Vagina (tissue), 2 donors: Measurements from ENCODE around the gene PHOSPHO1. TPM values are rescaled to one million over a fixed set of nuclear protein-coding genes. Genes with fewer than 3 reads are reported as not detected.

ENCODE experiments used
- DNase-seq, 2 donors: peaks; one replicate each; pipeline ENCODE4 v3.0.0-alpha.2; 2017; ENCODE audit errors: extremely low spot score in 2 of 2
- H3K27ac ChIP-seq: fragments of 200-600 bp; sonication (generic); one replicate; pipeline ENCODE4 v1.5.1; 2019
- H3K27me3 ChIP-seq: fragments of 200-600 bp; sonication (generic); one replicate; pipeline ENCODE4 v1.5.1; 2019
- H3K36me3 ChIP-seq, 2 donors: fragments of 200-600 bp; sonication (generic); one replicate each; pipeline ENCODE4 v1.5.1; 2017 to 2019
- H3K4me1 ChIP-seq: fragments of 200-600 bp; sonication (generic); one replicate; pipeline ENCODE4 v1.5.1; 2019
- H3K4me3 ChIP-seq, 2 donors: fragments of 200-600 bp; sonication (generic); 1 replicate in 1 of 2; 2 replicates in 1 of 2; pipeline ENCODE4 v1.5.1; 2016 to 2019
- H3K9me3 ChIP-seq: fragments of 200-600 bp; sonication (generic); one replicate; pipeline ENCODE4 v1.5.1; 2019
- POLR2A ChIP-seq, 2 donors: fragments of 450-650 bp; IDR thresholded peaks; one replicate each; pipeline ENCODE4 v1.6.1; 2017; ENCODE audit warnings: antibody characterized with exemption in 2 of 2, mild to moderate bottlenecking in 2 of 2, moderate library complexity in 2 of 2
- POLR2AphosphoS5 ChIP-seq, 2 donors: sonication (generic); formaldehyde crosslinking; IDR thresholded peaks; one replicate each; pipeline ENCODE4 v1.9.0; 2017; ENCODE audit warnings: antibody characterized with exemption in 2 of 2, mild to moderate bottlenecking in 2 of 2, low read depth in 1 of 2; ENCODE audit not compliant: insufficient read depth in 1 of 2
- intact Hi-C: fragments of 100-400 bp; cut with DNase I; formaldehyde crosslinking; loops from one replicate; pipeline ENCODE4 v1.15.1; 2023
- total RNA-seq: library from RNA; depleted of rRNA; stranded (reverse); fragments of >200 nt; gene quantifications from one replicate; pipeline ENCODE4 v1.2.3, GENCODE V29; 2016
- TF ChIP-seq, protein P1 (sequence below), 3 experiments: fragments of 450-650 bp in 2 of 3; fragments of 200-600 bp in 1 of 3; sonication (generic) in 1 of 3; IDR thresholded peaks; one replicate each; pipeline ENCODE4 v1.5.1; 2017 to 2019; ENCODE audit warnings: antibody characterized with exemption in 3 of 3, mild to moderate bottlenecking in 2 of 3, moderate library complexity in 2 of 3

Gene PHOSPHO1
- total RNA-seq, 1 donor from 2014 or later: not detected

GRCh38 chr17:49242813-49243212 lies 12.2 kb upstream of the PHOSPHO1 start:
- Histone ChIP-seq H3K4me1 (no peaks in the 10 kb centered on the region), H3K27ac (no peak overlapping the region), H3K4me3 (no peak overlapping the region), H3K36me3 (no peaks in the 10 kb centered on the region), H3K9me3 (no peaks in the 10 kb centered on the region), H3K27me3 (no peaks in the 10 kb centered on the region)
- TF ChIP-seq, protein P1, sequence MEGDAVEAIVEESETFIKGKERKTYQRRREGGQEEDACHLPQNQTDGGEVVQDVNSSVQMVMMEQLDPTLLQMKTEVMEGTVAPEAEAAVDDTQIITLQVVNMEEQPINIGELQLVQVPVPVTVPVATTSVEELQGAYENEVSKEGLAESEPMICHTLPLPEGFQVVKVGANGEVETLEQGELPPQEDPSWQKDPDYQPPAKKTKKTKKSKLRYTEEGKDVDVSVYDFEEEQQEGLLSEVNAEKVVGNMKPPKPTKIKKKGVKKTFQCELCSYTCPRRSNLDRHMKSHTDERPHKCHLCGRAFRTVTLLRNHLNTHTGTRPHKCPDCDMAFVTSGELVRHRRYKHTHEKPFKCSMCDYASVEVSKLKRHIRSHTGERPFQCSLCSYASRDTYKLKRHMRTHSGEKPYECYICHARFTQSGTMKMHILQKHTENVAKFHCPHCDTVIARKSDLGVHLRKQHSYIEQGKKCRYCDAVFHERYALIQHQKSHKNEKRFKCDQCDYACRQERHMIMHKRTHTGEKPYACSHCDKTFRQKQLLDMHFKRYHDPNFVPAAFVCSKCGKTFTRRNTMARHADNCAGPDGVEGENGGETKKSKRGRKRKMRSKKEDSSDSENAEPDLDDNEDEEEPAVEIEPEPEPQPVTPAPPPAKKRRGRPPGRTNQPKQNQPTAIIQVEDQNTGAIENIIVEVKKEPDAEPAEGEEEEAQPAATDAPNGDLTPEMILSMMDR (IDR thresholded peaks at IDR 0.05): no peak
- TF ChIP-seq POLR2AphosphoS5 (IDR thresholded peaks at IDR 0.05; ENCODE audit: insufficient read depth in 1 of 2, low read depth in 1 of 2): no peak
- no peak for TF ChIP-seq POLR2A (IDR thresholded peaks at IDR 0.05)
- intact Hi-C loops: no loop called here
- no peak for DNase-seq

DNA sequence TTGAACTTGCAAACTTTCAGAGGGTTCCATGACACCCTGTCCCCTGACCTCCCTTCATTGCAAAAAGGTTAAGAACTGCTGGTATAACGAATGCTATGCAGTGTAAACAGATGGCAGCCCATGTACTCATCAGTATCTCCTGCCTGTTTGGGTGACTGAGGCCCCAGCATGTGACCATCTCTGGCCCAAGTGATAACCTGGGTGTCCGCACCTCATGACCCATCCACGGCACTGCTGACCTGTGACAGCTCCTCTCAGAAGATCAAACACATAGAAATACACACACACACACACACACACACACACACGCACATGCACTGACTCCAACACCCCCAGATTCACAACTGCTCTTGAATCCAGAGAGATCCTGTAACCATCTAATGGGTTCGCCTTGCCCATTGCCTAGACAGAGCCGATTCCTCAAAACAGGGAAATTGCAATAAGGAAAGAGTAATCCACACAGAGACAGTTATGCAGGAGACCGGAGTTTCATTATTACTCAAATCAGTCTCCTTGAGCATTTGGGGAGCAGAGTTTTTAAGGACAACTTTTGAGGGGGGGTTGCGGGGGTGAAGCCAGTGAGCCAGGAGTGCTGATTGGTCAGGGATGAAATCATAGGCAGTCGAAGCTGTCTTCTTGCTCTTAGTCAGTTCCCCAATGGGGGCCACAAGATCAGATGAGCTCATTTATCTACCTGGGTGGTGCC lies 11.3 kb upstream of the PHOSPHO1 start:
- Histone ChIP-seq H3K9me3 (no peaks in the 10 kb centered on the region), H3K27ac (no peak overlapping the region), H3K4me3 (no peak overlapping the region), H3K36me3 (no peaks in the 10 kb centered on the region), H3K27me3 (no peaks in the 10 kb centered on the region), H3K4me1 (no peaks in the 10 kb centered on the region)
- DNase-seq: no peak
- intact Hi-C loops: no loop called here
- TF ChIP-seq POLR2A (IDR thresholded peaks at IDR 0.05) (no peak), POLR2AphosphoS5 (IDR thresholded peaks at IDR 0.05; ENCODE audit: insufficient read depth in 1 of 2, low read depth in 1 of 2) (no peak)
- TF ChIP-seq, protein P1 (IDR thresholded peaks at IDR 0.05): no peak

- Histone ChIP-seq H3K27ac (no peak overlapping the region), H3K4me3 (no peak overlapping the region), H3K9me3 (no peaks in the 10 kb centered on the region), H3K36me3 (no peaks in the 10 kb centered on the region), H3K4me1 (no peaks in the 10 kb centered on the region), H3K27me3 (no peaks in the 10 kb centered on the region)
- no peak for DNase-seq
- intact Hi-C loops: no loop called here
- no peak for TF ChIP-seq POLR2A (IDR thresholded peaks at IDR 0.05)
- TF ChIP-seq POLR2AphosphoS5 (IDR thresholded peaks at IDR 0.05; ENCODE audit: insufficient read depth in 1 of 2, low read depth in 1 of 2): no peak
- TF ChIP-seq, protein P1 (IDR thresholded peaks at IDR 0.05): no peak
Observed at GRCh38 chr17:49241040-49241439, 10.5 kb upstream of the PHOSPHO1 start.

- Histone ChIP-seq H3K27ac (no peak overlapping the region), H3K4me1 (no peaks in the 10 kb centered on the region), H3K27me3 (no peaks in the 10 kb centered on the region), H3K9me3 (no peaks in the 10 kb centered on the region), H3K36me3 (no peaks in the 10 kb centered on the region), H3K4me3 (no peak overlapping the region)
- no peak for DNase-seq
- TF ChIP-seq, protein P1 (IDR thresholded peaks at IDR 0.05): no peak
- TF ChIP-seq POLR2AphosphoS5 (IDR thresholded peaks at IDR 0.05; ENCODE audit: insufficient read depth in 1 of 2, low read depth in 1 of 2) (no peak), POLR2A (IDR thresholded peaks at IDR 0.05) (no peak)
- intact Hi-C loops: no loop called here
Observed at GRCh38 chr17:49240619-49241018, 10.0 kb upstream of the PHOSPHO1 start.

GRCh38 chr17:49239963-49240362 lies 9.4 kb upstream of the PHOSPHO1 start:
- Histone ChIP-seq H3K9me3 (no peaks in the 10 kb centered on the region), H3K27ac (no peak overlapping the region), H3K27me3 (no peaks in the 10 kb centered on the region), H3K4me1 (no peaks in the 10 kb centered on the region), H3K36me3 (no peaks in the 10 kb centered on the region), H3K4me3 (no peak overlapping the region)
- no peak for TF ChIP-seq POLR2AphosphoS5 (IDR thresholded peaks at IDR 0.05; ENCODE audit: insufficient read depth in 1 of 2, low read depth in 1 of 2)
- TF ChIP-seq POLR2A (IDR thresholded peaks at IDR 0.05): no peak
- TF ChIP-seq, protein P1 (IDR thresholded peaks at IDR 0.05): no peak
- DNase-seq: no peak
- intact Hi-C loops: no loop called here
